ENCODE measurements around the gene ATE1. TPM values are rescaled to one million over a fixed set of nuclear protein-coding genes. Genes with fewer than 3 reads are reported as not detected.

The ATE1 gene
- total RNA-seq, 1 donor from 2014 or later, result 34.4 TPM

DNA sequence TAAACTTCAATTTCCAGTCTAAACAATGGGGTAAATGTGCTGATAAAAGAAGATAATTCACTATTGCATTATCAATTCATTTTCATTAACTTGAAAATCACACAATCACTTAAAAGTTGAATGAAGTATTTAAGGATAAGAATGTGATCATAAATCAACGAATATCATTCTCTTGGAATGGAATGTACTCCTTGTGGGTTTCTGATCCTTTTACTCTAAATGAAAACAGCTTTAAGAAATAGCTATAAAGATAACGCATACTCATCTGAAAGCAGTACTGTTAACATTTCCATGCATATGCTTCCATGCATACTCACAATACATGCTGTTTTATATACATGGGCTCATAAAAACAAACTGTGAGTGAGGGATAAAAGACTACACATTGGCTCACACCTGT is 108.8 kb downstream of the ATE1 start:
- Histone ChIP-seq H3K4me1 (no peaks in the 10 kb centered on the region), H3K9me3 (replicated peaks) (no peaks in the 10 kb centered on the region), H3K27ac (replicated peaks) (no peak overlapping the region), H3K4me3 (no peak overlapping the region), H3K36me3 (peaks cover 8% of the 10 kb centered on the region), H3K27me3 (ENCODE audit: low read depth) (no peaks in the 10 kb centered on the region)
- no peak for DNase-seq
- intact Hi-C loops (cut with micrococcal nuclease), result no loop called here
- TF ChIP-seq, protein P1, sequence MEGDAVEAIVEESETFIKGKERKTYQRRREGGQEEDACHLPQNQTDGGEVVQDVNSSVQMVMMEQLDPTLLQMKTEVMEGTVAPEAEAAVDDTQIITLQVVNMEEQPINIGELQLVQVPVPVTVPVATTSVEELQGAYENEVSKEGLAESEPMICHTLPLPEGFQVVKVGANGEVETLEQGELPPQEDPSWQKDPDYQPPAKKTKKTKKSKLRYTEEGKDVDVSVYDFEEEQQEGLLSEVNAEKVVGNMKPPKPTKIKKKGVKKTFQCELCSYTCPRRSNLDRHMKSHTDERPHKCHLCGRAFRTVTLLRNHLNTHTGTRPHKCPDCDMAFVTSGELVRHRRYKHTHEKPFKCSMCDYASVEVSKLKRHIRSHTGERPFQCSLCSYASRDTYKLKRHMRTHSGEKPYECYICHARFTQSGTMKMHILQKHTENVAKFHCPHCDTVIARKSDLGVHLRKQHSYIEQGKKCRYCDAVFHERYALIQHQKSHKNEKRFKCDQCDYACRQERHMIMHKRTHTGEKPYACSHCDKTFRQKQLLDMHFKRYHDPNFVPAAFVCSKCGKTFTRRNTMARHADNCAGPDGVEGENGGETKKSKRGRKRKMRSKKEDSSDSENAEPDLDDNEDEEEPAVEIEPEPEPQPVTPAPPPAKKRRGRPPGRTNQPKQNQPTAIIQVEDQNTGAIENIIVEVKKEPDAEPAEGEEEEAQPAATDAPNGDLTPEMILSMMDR (IDR thresholded peaks at IDR 0.05; ENCODE audit: borderline replicate concordance), result no peak

DNA sequence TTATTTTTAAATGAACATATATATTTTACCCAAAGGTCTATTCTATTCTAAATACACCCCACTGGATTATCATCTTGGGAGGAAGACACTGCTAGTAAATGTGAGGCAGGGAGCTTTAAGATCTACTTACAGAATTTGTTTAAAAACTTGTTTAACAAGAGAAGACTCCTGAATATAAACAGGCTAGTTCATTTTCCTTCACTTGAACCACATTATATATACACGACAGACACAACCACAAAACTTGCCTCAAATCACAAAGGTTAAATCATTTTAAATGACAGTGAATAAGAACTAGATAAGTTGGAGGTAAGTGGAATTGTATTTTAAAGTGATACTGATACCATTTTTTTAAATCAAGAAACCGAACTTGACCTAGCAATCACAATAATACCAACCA is 109.2 kb downstream of the ATE1 start:
- H3K27me3 ChIP-seq (ENCODE audit: low read depth), result no peaks in the 10 kb centered on the region
- no peak overlapping the region for H3K27ac ChIP-seq (replicated peaks)
- H3K9me3 ChIP-seq (replicated peaks), result no peaks in the 10 kb centered on the region
- intact Hi-C loops (cut with micrococcal nuclease), result no loop called here
- DNase-seq, result no peak
- no peak overlapping the region for H3K4me3 ChIP-seq
- TF ChIP-seq, protein P1 (IDR thresholded peaks at IDR 0.05; ENCODE audit: borderline replicate concordance), result no peak
- peaks cover 3% of the 10 kb centered on the region for H3K4me1 ChIP-seq
- H3K36me3 ChIP-seq, result peaks cover 8% of the 10 kb centered on the region

DNA sequence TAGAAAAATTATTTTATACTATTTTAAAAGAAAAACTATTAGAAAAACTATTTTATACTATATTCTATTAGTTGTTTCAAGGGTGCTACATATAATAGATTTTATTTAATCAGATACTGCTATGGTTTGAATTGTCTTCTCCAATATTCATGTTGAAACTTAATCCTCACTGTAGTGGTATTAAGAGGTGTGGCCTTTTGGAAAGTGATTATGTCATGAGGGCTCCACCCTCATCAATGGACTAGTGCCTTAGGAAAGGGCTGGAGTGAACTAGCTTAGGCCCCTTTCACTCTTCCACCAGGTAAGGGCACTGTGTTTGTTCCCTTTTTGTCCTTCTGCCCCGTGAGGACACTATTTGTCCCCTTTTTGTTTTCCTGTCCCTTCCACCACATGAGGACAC is 111.6 kb downstream of the ATE1 start:
- Histone ChIP-seq H3K27ac (replicated peaks) (no peak overlapping the region), H3K9me3 (replicated peaks) (no peaks in the 10 kb centered on the region), H3K4me1 (peaks cover 8% of the 10 kb centered on the region), H3K27me3 (ENCODE audit: low read depth) (no peaks in the 10 kb centered on the region), H3K4me3 (no peak overlapping the region), H3K36me3 (peaks cover 4% of the 10 kb centered on the region)
- intact Hi-C loops (cut with micrococcal nuclease), result no loop called here
- TF ChIP-seq, protein P1 (IDR thresholded peaks at IDR 0.05; ENCODE audit: borderline replicate concordance), result no peak
- DNase-seq, result no peak

DNA sequence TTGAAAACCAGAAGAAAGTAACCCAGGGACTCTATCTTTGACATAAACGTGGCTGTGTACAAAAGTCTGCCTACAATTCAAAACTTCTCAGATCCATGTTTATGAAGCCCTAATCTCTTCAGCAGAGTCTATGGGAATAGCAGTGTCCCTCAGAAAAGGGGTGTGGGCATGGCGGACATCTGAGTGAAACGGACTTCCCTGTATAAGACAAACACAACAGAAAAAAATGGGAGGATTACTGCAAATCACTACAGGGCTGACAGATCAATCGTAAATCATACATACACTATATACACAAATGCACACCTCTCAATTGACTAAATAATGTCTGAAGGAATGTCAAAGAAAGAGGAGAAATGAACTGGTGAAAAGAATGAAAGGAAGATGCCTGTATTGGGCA is 114.0 kb downstream of the ATE1 start:
- H3K4me1 ChIP-seq, result peaks cover 8% of the 10 kb centered on the region

DNA sequence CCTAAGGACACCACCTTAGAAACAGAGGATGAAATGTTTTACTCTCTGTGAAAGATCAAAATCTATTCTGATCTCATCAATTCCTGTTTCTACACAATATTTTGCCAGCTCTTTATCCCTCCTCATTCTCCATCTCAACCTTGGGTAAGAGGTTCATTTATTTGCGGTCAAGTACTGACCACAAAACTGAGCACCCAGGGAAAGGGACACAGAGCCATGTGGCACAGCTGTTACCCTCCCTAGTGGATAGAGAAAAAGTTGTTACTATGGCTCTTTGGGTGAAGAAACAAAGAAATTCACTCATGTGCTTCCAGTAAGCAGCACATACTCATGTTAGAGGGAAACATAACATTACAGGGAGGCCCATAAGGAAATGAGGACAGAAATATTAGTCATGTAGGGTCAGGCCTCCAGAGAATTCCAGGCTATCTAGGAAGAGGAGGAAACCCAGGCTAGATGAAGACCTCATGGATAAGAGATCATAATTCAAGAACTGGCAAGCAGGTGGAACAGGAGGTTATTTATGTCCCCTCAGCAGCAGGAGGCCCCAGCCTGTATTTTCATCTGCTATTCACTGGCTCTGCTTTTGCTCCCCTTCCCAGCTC is 114.5 kb downstream of the ATE1 start:
- H3K27ac ChIP-seq (replicated peaks), result no peak overlapping the region
- H3K27me3 ChIP-seq (ENCODE audit: low read depth), result no peaks in the 10 kb centered on the region
- no peak for DNase-seq
- intact Hi-C loops (cut with micrococcal nuclease), result no loop called here
- H3K4me3 ChIP-seq, result no peak overlapping the region
- TF ChIP-seq, protein P1 (IDR thresholded peaks at IDR 0.05; ENCODE audit: borderline replicate concordance), result no peak
- peaks cover 8% of the 10 kb centered on the region for H3K4me1 ChIP-seq
- H3K9me3 ChIP-seq (replicated peaks), result no peaks in the 10 kb centered on the region
- H3K36me3 ChIP-seq, result peaks cover 4% of the 10 kb centered on the region

More for the DNA sequence above, 114.0 kb downstream of the ATE1 start:
- DNase-seq, result no peak
- H3K36me3 ChIP-seq, result peaks cover 4% of the 10 kb centered on the region
- H3K27me3 ChIP-seq (ENCODE audit: low read depth), result no peaks in the 10 kb centered on the region
- TF ChIP-seq, protein P1 (IDR thresholded peaks at IDR 0.05; ENCODE audit: borderline replicate concordance), result no peak
- H3K4me3 ChIP-seq, result no peak overlapping the region
- H3K27ac ChIP-seq (replicated peaks), result no peak overlapping the region
- intact Hi-C loops (cut with micrococcal nuclease), result no loop called here
- no peaks in the 10 kb centered on the region for H3K9me3 ChIP-seq (replicated peaks)

Measured in left ventricle myocardium inferior (tissue), 1 donor.